HepG2 (cell line): Measurements from ENCODE around the gene BRSK2. TPM values are rescaled to one million over a fixed set of nuclear protein-coding genes. Genes with fewer than 3 reads are reported as not detected.

Source experiments
- ATAC-seq: fragments of 200-7000 bp; cut with Tn5 transposase; 3 replicates; pipeline ENCODE4 v1.9.1; 2020; ENCODE audit warnings: mild to moderate bottlenecking, moderate library complexity
- BruUV-seq: library from RNA; stranded (reverse); fragments of 400-500 nt; replicated peaks from 2 replicates; lab custom pipeline; 2021; lab: Mats Ljungman, UMichigan
- CTCF ChIA-PET: fragments of 300-600 bp; formaldehyde crosslinking; extraction: SDS; loops from one replicate; lab custom pipeline; 2021; ENCODE audit warnings: low total read pairs, inconsistent platforms, low intra/inter-chr PET ratio; lab: Yijun Ruan, JAX
- POLR2A ChIA-PET: fragments of 350-600 bp; sonication (Branson Sonifier 250); formaldehyde crosslinking; loops from one replicate; lab custom pipeline; 2020; ENCODE audit warnings: antibody characterized with exemption, inconsistent platforms; lab: Yijun Ruan, JAX
- DNase-seq: peaks from one replicate; pipeline ENCODE4 v3.0.0-alpha.2; 2015; ENCODE audit warnings: low spot score
- FAIRE-seq: peaks from 3 replicates; lab custom pipeline; 2011; peaks lifted over from hg19 to GRCh38; lab: Jason Lieb, UNC
- H2AFZ ChIP-seq: one replicate; pipeline ENCODE4 v1.6.1; 2011; ENCODE audit warnings: low read length, inconsistent platforms
- H3K27ac ChIP-seq: fragments of 300-600 bp; 3 replicates; pipeline ENCODE4 v1.8.0; 2011; ENCODE audit warnings: mixed run types, mild to moderate bottlenecking, mixed read lengths, low read length, inconsistent platforms; ENCODE audit not compliant: insufficient read depth; ENCODE audit errors: extremely low read length
- H3K27me3 ChIP-seq, 2 experiments: fragments of 200-600 bp in 1 of 2; 2 replicates in 1 of 2; 3 replicates in 1 of 2; pipeline versions ENCODE4 v1.6.0 to v1.8.0; 2011; ENCODE audit warnings: low read length in 2 of 2, mild to moderate bottlenecking in 2 of 2, moderate library complexity in 2 of 2, inconsistent platforms in 1 of 2; ENCODE audit not compliant: insufficient read depth in 2 of 2, control insufficient read depth in 1 of 2
- H3K36me3 ChIP-seq, 2 experiments: fragments of 200-600 bp in 1 of 2; replicated peaks in 1 of 2; 2 replicates in 1 of 2; 3 replicates in 1 of 2; pipeline versions ENCODE4 v1.5.1 to v1.8.0; 2011; ENCODE audit warnings: low read length in 2 of 2, inconsistent platforms in 1 of 2; ENCODE audit not compliant: insufficient read depth in 2 of 2, control insufficient read depth in 1 of 2
- H3K4me1 ChIP-seq: 2 replicates; pipeline ENCODE4 v1.5.1; 2012; ENCODE audit warnings: low read length, inconsistent platforms; ENCODE audit not compliant: insufficient read depth
- H3K4me2 ChIP-seq: 2 replicates; pipeline ENCODE4 v1.6.0; 2011; ENCODE audit warnings: low read depth, low read length, inconsistent platforms
- H3K4me3 ChIP-seq, 3 experiments: fragments of 200-600 bp in 1 of 3; sonication (generic), shearing (Covaris generic) in 1 of 3; replicated peaks in 1 of 3; 2 replicates each; pipeline ENCODE4 v1.5.1; 2011 to 2016; ENCODE audit warnings: low read length in 3 of 3, inconsistent platforms in 2 of 3, low read depth in 2 of 3, mild to moderate bottlenecking in 2 of 3, control low read depth in 1 of 3, mixed read lengths in 1 of 3; ENCODE audit not compliant: insufficient read depth in 1 of 3
- H3K79me2 ChIP-seq: one replicate; pipeline ENCODE4 v1.6.1; 2011; ENCODE audit warnings: low read length, inconsistent platforms; ENCODE audit not compliant: insufficient read depth
- H3K9ac ChIP-seq: 2 replicates; pipeline ENCODE4 v1.6.0; 2011; ENCODE audit warnings: mild to moderate bottlenecking, low read depth, low read length, inconsistent platforms; ENCODE audit not compliant: insufficient read depth
- H3K9me3 ChIP-seq: 2 replicates; pipeline ENCODE4 v1.5.1; 2012; ENCODE audit warnings: mild to moderate bottlenecking, low read length
- H4K20me1 ChIP-seq: 2 replicates; pipeline ENCODE4 v1.6.0; 2011; ENCODE audit warnings: inconsistent platforms, mild to moderate bottlenecking, low read length, moderate library complexity; ENCODE audit not compliant: insufficient read depth
- HOXA5 ChIP-seq: sonication (generic); formaldehyde crosslinking; IDR thresholded peaks from 2 replicates; pipeline ENCODE4 v1.4.0; 2020; ENCODE audit warnings: missing genetic modification reagents
- KAT2B ChIP-seq: fragments of 150-350 bp; IDR thresholded peaks from 2 replicates; pipeline ENCODE4 v1.6.1; 2014; ENCODE audit warnings: low read depth, low read length, borderline replicate concordance
- KDM3A ChIP-seq: IDR thresholded peaks from 2 replicates; pipeline ENCODE4 v1.6.1; 2018; ENCODE audit warnings: low read depth, missing compliant biosample characterization
- NONO ChIP-seq, 2 experiments: fragments of 450-650 bp in 1 of 2; sonication (generic) in 1 of 2; formaldehyde crosslinking in 1 of 2; IDR thresholded peaks in 1 of 2; conservative IDR thresholded peaks in 1 of 2; 2 replicates each; pipeline versions ENCODE4 v1.6.1 to v1.8.0; 2017 to 2022; ENCODE audit warnings: mild to moderate bottlenecking in 1 of 2, missing genetic modification reagents in 1 of 2, moderate library complexity in 1 of 2
- SPEN ChIP-seq: sonication (generic); formaldehyde crosslinking; IDR thresholded peaks from 2 replicates; pipeline ENCODE4 v1.5.1; 2020; ENCODE audit warnings: low read depth, mild to moderate bottlenecking, missing genetic modification reagents
- SRY ChIP-seq: sonication (generic); formaldehyde crosslinking; IDR thresholded peaks from 2 replicates; pipeline ENCODE4 v1.8.0; 2022; ENCODE audit warnings: mild to moderate bottlenecking, missing genetic modification reagents
- TEAD3 ChIP-seq: optimal IDR thresholded peaks from 2 replicates; pipeline ENCODE3; 2016; ENCODE audit warnings: borderline replicate concordance
- WIZ ChIP-seq: sonication (generic); formaldehyde crosslinking; IDR thresholded peaks from 2 replicates; pipeline ENCODE4 v1.5.1; 2020; ENCODE audit warnings: mild to moderate bottlenecking, missing genetic modification reagents
- ZNF333 ChIP-seq: sonication (generic); formaldehyde crosslinking; IDR thresholded peaks from 2 replicates; pipeline ENCODE4 v1.4.0; 2020; ENCODE audit warnings: mild to moderate bottlenecking, missing genetic modification reagents, borderline replicate concordance
- ZNF776 ChIP-seq: sonication (generic); formaldehyde crosslinking; IDR thresholded peaks from 2 replicates; pipeline ENCODE4 v1.4.0; 2020; ENCODE audit warnings: mild to moderate bottlenecking, missing genetic modification reagents
- WGBS: methylation state at CpG from one replicate; pipeline ENCODE4 v1.1.6; 2017; ENCODE audit warnings: low lambda C conversion rate; 5-methylcytosine and 5-hydroxymethylcytosine counted together
- in situ Hi-C: cut with HindIII; loops from 2 replicates; pipeline ENCODE4 v1.10.0; 2017; ENCODE audit warnings: low pct_unique_long_range_greater_than_20kb; ENCODE audit not compliant: extremely low pct_ligation_motif_present
- intact Hi-C: fragments of 100-400 bp; cut with micrococcal nuclease; formaldehyde crosslinking; loops from one replicate; pipeline ENCODE4 v1.10.0; 2022; ENCODE audit not compliant: unreplicated experiment
- polyA plus RNA-seq, 8 experiments: library from polyadenylated mRNA; depleted of rRNA in 3 of 8; stranded (reverse) in 7 of 8; unstranded in 1 of 8; fragments of >200 nt; fragmentation: Illumina TruSeq in 4 of 8; extraction: Trizol in 4 of 8; gene quantifications; 2 replicates each; pipeline versions ENCODE4 v1.2.1 to v1.2.3, GENCODE V29; 2011 to 2016; ENCODE audit warnings: low read depth in 4 of 8, missing spikeins in 1 of 8, mixed read lengths in 1 of 8; ENCODE audit not compliant: insufficient read depth in 1 of 8
- total RNA-seq, 5 experiments: library from RNA; depleted of rRNA; stranded (reverse); fragments of >200 nt; fragmentation: Illumina TruSeq; extraction: Trizol; gene quantifications; 2 replicates each; pipeline ENCODE4 v1.2.3, GENCODE V29; 2016; ENCODE audit warnings: low read depth in 1 of 5

Gene BRSK2
- total and polyA plus RNA-seq, 2 of the 13 experiments (the other 11 are each of a cell fraction or from before 2014, with no cell fraction given) = 0.74 to 1.1 TPM

DNA sequence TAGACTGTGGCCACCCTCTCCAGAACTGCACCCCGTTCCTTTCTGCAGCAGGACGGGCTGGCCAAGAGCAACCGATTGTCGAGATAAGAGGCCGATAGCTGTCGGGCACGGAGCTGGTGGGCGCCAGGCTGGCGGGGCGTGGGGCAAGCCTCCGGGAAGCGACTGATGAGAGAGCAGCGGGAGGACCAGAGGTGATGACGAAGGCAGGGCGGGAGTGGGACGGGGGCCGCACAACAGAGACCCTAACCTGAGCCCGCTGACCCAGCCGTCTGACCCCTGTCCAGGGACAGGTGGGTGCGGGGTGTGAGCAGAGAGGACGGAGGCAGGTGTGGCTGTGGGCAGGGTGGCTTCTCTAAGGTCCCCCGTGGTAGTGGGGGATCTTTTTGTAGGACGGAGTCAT lies 7.3 kb upstream of the BRSK2 start:
- ATAC-seq (peak; percentile 25), FAIRE-seq (no peak), DNase-seq (no peak)
- WGBS = 27% methylated on average over 21 of the region's 23 CpGs
- H3K4me1 ChIP-seq = peaks cover 5% of the 10 kb centered on the region
- H3K27me3 ChIP-seq = peaks cover 4 to 46% of the 10 kb centered on the region in 2 experiments; a peak in 3 of 5 replicates
- H4K20me1 ChIP-seq = no peaks in the 10 kb centered on the region
- H3K9me3 ChIP-seq = no peaks in the 10 kb centered on the region
- H3K9ac ChIP-seq = no peak overlapping the region
- ChIA-PET CTCF (no interaction called here), POLR2A (no interaction called here)
- H3K4me3 ChIP-seq = no peak overlapping the region; a peak in 2 of 6 replicates
- H2AFZ ChIP-seq = no peak overlapping the region
- intact Hi-C loops (loop anchor here (10.0 kb wide), 1 partner anchor 78 kb away; the partner anchor contains the start of gene TOLLIP), in situ Hi-C loops (loop anchor here (10.0 kb wide), 1 partner anchor 88 kb away; no protein-coding TSS in a partner anchor)
- no peak overlapping the region for H3K27ac ChIP-seq
- peak overlapping the region; percentile 71 for H3K4me2 ChIP-seq
- no peak for TF ChIP-seq WIZ (CRISPR knock-in tag)
- no peak for TF ChIP-seq NONO (IDR thresholded peaks at IDR 0.05)
- no peak for TF ChIP-seq NONO (CRISPR knock-in tag; conservative IDR thresholded peaks at IDR 0.05)
- no peak for TF ChIP-seq KDM3A (CRISPR knock-in tag)
- TF ChIP-seq HOXA5 (CRISPR knock-in tag) = no peak
- no peak for TF ChIP-seq ZNF333
- TF ChIP-seq KAT2B = no peak
- no peak for TF ChIP-seq TEAD3 (CRISPR knock-in tag)
- no peak for TF ChIP-seq SPEN (CRISPR knock-in tag)
- peak; percentile 20; the same call in 1 of the 2 replicates for TF ChIP-seq ZNF776
- TF ChIP-seq SRY (CRISPR knock-in tag) = 0 out of 2 replicates have a peak, but pooled peaks have one; percentile 34
- no peaks in the 10 kb centered on the region for H3K79me2 ChIP-seq
- no TSS peak for BruUV-seq
- H3K36me3 ChIP-seq = no peaks in the 10 kb centered on the region
